Measurements from ENCODE around the gene GRAMD2B. TPM values are rescaled to one million over a fixed set of nuclear protein-coding genes. Genes with fewer than 3 reads are reported as not detected.
A peak's percentile ranks its signal among the peaks of the same experiment; 100 is the strongest.

Gene GRAMD2B
- polyA plus RNA-seq, 1 donor = 54.2 TPM

DNA sequence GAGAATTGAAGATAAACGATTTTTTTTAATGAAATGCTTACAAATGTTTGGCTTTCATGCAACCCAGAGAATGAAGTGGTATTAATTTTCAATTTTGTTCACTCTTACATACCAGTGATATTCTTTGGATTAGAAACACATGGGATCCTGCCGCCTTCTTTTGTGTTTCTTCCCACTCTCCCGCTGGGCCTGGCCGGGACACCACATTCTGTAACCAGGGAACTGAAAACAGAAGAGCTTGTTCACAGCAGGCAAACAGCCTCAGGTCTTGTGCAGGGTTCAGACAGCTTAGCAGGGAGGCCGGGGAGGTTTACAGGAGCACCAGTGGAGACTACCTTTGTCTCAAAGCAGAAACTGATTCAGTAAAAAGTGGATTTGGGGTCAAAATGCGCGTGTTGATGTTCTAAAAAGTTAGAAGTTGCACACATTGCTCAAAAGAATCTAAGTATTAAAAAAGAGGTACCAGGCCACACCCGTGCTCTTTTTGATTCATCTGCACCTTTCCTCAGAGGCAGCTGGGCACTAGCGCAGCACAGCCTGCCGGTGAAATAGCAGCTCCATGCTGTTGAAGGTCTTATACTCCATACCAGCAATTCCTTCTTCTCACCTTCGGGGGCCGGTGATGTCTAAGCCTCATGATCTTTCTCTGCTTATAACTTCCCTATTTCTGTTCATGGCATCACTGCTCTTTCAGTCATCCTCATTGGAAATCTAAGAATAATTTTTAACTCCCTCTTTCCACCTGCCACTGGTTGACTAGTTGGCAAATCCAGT lies 67.1 kb downstream of the GRAMD2B start:
- H3K36me3 ChIP-seq (ENCODE audit: control insufficient read depth, insufficient read depth, low read length) = peaks cover 58% of the 10 kb centered on the region
- 65% methylated on average over 5 of the region's 12 CpGs for WGBS (ENCODE audit: insufficient coverage, low lambda C conversion rate)
- no peaks in the 10 kb centered on the region for H3K4me1 ChIP-seq (ENCODE audit: control insufficient read depth, insufficient read depth, low read length)
- H3K9me3 ChIP-seq (ENCODE audit: control insufficient read depth, low read depth, low read length) = no peaks in the 10 kb centered on the region
- no peak overlapping the region for H3K27ac ChIP-seq (ENCODE audit: low read length)
- no peaks in the 10 kb centered on the region for H3K27me3 ChIP-seq (ENCODE audit: control insufficient read depth, insufficient read depth, low read length)
- DNase-seq = no peak
- no peak overlapping the region for H3K4me3 ChIP-seq (ENCODE audit: low read length)

DNA sequence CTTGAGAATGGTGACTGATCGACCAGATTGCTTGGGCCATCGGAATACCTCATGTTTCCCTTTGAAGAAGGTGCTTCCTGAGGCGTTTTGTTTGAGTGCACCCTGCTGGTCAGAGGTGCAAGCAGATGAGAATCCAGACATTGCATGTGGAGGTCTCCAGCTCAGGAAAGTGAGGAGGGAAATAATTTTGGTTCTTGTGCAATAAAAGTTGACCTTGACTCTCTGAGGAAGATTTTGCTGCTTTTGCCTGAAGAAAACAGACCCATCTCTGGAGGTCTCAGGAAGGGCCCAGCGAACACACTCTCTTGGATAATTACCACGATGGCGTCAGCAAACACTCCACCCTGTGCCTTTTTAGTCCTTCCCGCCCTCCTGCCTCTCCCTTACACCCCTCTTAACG lies 69.7 kb downstream of the GRAMD2B start:
- H3K36me3 ChIP-seq (ENCODE audit: control insufficient read depth, insufficient read depth, low read length) = peaks cover 34% of the 10 kb centered on the region
- no peaks in the 10 kb centered on the region for H3K9me3 ChIP-seq (ENCODE audit: control insufficient read depth, low read depth, low read length)
- H3K4me3 ChIP-seq (ENCODE audit: low read length) = no peak overlapping the region
- WGBS (ENCODE audit: insufficient coverage, low lambda C conversion rate) = 69% methylated on average over 5 of the region's 8 CpGs
- no peaks in the 10 kb centered on the region for H3K4me1 ChIP-seq (ENCODE audit: control insufficient read depth, insufficient read depth, low read length)
- H3K27me3 ChIP-seq (ENCODE audit: control insufficient read depth, insufficient read depth, low read length) = no peaks in the 10 kb centered on the region
- no peak overlapping the region for H3K27ac ChIP-seq (ENCODE audit: low read length)
- peak; percentile 15 to 36 for DNase-seq

DNA sequence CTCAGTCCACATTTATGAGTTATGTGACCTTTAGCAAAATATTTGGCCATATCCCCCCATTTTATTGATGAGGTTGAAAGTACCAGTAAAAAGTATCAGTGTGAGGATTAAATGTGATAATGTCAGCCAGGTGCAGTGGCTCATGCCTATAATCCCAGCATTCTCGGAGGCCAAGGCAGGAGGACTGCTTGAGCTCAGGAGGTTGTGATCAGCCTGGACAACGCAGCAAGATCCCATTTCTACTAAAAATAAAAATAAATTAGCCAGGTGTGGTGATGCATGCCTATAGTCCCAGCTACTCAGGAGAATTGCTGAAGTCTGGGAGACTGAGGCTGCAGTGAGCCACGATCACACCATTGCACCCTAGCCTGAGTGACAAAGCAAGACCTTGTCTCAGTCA lies 71.2 kb downstream of the GRAMD2B start:
- H3K27ac ChIP-seq (ENCODE audit: low read length) = no peak overlapping the region
- no peaks in the 10 kb centered on the region for H3K4me1 ChIP-seq (ENCODE audit: control insufficient read depth, insufficient read depth, low read length)
- no CpG with 5 or more reads among the region's 3 CpGs for WGBS (ENCODE audit: insufficient coverage, low lambda C conversion rate)
- H3K4me3 ChIP-seq (ENCODE audit: low read length) = no peak overlapping the region
- H3K9me3 ChIP-seq (ENCODE audit: control insufficient read depth, low read depth, low read length) = no peaks in the 10 kb centered on the region
- DNase-seq = no peak
- no peaks in the 10 kb centered on the region for H3K27me3 ChIP-seq (ENCODE audit: control insufficient read depth, insufficient read depth, low read length)
- peaks cover 23% of the 10 kb centered on the region for H3K36me3 ChIP-seq (ENCODE audit: control insufficient read depth, insufficient read depth, low read length)

DNA sequence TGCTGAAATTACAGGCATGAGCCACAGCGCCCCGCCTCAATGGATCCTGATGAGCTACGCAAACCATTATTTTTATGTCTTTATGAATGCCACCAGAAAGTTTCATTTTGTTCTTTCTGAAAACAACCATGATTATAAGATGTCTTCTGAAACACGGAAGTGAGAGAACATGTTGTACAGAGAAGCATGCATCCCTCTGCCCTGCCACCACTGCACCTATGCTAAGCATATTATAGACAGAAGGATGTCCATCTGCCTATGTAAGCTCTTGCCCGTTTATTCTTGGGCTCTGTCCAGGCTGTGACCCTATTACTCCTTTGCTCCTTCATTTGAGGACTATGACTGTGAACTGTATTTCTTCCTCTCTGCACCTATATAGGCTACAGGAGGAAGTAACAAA lies 74.3 kb downstream of the GRAMD2B start:
- H3K4me3 ChIP-seq (ENCODE audit: low read length) = no peak overlapping the region
- H3K27me3 ChIP-seq (ENCODE audit: control insufficient read depth, insufficient read depth, low read length) = no peaks in the 10 kb centered on the region
- no CpG with 5 or more reads among the region's 5 CpGs for WGBS (ENCODE audit: insufficient coverage, low lambda C conversion rate)
- H3K4me1 ChIP-seq (ENCODE audit: control insufficient read depth, insufficient read depth, low read length) = no peaks in the 10 kb centered on the region
- peaks cover 6% of the 10 kb centered on the region for H3K36me3 ChIP-seq (ENCODE audit: control insufficient read depth, insufficient read depth, low read length)
- no peak overlapping the region for H3K27ac ChIP-seq (ENCODE audit: low read length)
- no peaks in the 10 kb centered on the region for H3K9me3 ChIP-seq (ENCODE audit: control insufficient read depth, low read depth, low read length)
- no peak for DNase-seq

DNA sequence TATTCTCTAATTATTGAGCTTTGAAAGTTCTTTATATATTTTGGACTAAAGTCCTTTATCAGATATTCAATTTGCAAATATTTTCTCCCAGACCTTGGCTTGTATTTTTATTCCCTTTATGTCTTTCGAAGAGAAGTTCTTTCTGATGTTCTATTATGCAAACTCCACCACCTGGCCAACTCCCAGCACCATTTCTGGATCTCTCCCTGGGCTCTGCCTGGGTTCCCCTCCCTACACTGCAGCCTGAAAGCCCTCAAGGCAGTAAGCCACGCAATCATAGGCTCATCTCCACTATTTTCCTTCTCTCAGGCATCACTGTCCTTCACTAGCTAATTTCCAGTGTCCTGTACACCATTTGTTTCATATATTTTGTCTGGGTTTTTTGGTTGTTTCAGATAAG lies 76.1 kb downstream of the GRAMD2B start:
- no peaks in the 10 kb centered on the region for H3K27me3 ChIP-seq (ENCODE audit: control insufficient read depth, insufficient read depth, low read length)
- no peaks in the 10 kb centered on the region for H3K9me3 ChIP-seq (ENCODE audit: control insufficient read depth, low read depth, low read length)
- H3K4me1 ChIP-seq (ENCODE audit: control insufficient read depth, insufficient read depth, low read length) = no peaks in the 10 kb centered on the region
- no peak overlapping the region for H3K27ac ChIP-seq (ENCODE audit: low read length)
- no peak for DNase-seq
- H3K4me3 ChIP-seq (ENCODE audit: low read length) = no peak overlapping the region
- WGBS (ENCODE audit: insufficient coverage, low lambda C conversion rate) = 80% methylated on average over 1 of the region's 2 CpGs
- H3K36me3 ChIP-seq (ENCODE audit: control insufficient read depth, insufficient read depth, low read length) = peaks cover 3% of the 10 kb centered on the region

DNA sequence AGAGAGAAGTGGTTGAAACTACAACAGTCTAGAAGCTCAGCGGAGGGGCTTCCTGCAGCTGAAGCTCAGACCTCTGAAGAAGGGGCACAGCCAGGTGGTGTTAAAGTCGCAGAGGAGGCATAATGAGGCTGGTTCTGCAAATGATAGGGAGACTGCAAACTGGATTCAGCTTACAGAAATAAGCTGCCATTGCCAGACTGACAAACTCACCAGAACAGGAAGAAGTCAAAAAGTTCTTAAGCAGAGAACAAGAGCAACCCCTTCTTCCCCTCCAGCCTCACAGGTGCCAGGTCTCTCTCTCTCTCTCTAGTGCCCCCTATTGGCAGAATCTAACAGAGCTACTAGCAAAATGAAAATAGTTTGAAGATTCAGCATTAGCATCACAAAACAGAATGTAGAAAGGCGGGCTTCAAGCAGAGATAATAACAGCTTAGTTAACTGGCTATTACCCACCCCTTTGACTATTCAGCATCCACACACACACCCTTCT lies 76.7 kb downstream of the GRAMD2B start:
- peak; percentile 9 to 10 for DNase-seq
- Histone ChIP-seq H3K27ac (ENCODE audit: low read length) (no peak overlapping the region), H3K27me3 (ENCODE audit: control insufficient read depth, insufficient read depth, low read length) (no peaks in the 10 kb centered on the region), H3K9me3 (ENCODE audit: control insufficient read depth, low read depth, low read length) (no peaks in the 10 kb centered on the region), H3K4me1 (ENCODE audit: control insufficient read depth, insufficient read depth, low read length) (no peaks in the 10 kb centered on the region), H3K36me3 (ENCODE audit: control insufficient read depth, insufficient read depth, low read length) (no peaks in the 10 kb centered on the region), H3K4me3 (ENCODE audit: low read length) (no peak overlapping the region)
- 100% methylated on average over 1 of the region's 3 CpGs for WGBS (ENCODE audit: insufficient coverage, low lambda C conversion rate)

DNA sequence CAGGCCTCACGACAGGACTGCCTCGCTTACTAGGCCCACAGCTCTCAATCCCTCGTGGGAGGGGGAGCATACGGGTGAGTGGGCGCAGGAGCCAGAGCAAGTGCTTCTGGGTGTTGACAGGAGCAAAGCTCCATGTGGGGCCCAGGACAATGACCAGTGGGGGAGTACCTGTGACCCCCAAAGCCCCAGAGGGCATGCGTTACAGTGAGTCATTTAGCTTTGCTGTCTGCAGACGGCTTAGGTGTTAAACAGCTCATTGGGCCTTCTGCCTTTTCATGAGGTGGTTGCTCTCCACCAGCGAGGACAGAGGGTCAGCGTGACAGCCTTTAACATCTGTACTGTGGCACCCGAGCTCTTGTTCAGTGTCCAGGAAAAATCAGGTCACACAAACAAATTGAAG lies 78.2 kb downstream of the GRAMD2B start:
- no peak overlapping the region for H3K4me3 ChIP-seq (ENCODE audit: low read length)
- 100% methylated on average over 2 of the region's 10 CpGs for WGBS (ENCODE audit: insufficient coverage, low lambda C conversion rate)
- no peak overlapping the region for H3K27ac ChIP-seq (ENCODE audit: low read length)
- DNase-seq = no peak
- H3K36me3 ChIP-seq (ENCODE audit: control insufficient read depth, insufficient read depth, low read length) = no peaks in the 10 kb centered on the region
- H3K27me3 ChIP-seq (ENCODE audit: control insufficient read depth, insufficient read depth, low read length) = no peaks in the 10 kb centered on the region
- H3K4me1 ChIP-seq (ENCODE audit: control insufficient read depth, insufficient read depth, low read length) = no peaks in the 10 kb centered on the region
- no peaks in the 10 kb centered on the region for H3K9me3 ChIP-seq (ENCODE audit: control insufficient read depth, low read depth, low read length)

DNA sequence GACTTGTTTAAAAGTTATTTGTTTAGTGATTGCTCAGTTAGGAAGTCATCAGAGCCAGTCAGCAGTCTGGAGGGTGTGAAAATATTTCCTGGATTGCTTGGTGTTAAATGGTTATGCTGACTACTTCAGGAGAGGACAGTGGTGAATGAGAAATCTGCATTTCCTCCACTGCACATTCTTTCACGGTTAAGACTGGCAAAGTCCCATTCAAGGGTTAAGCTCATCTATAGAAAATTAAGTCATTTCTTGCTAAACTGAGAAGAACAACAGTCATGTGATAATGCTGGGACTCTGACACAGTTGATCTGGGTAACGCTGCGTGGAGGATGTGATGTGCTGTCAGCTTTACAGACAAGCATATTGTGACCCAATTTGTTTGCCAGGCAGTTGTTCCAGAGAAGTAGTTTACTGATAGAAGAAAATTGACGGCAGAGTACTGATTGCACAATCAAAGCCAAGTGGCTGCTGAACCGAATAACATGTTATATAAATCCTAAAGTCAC lies 80.4 kb downstream of the GRAMD2B start:
- H3K36me3 ChIP-seq (ENCODE audit: control insufficient read depth, insufficient read depth, low read length) = no peaks in the 10 kb centered on the region
- H3K27ac ChIP-seq (ENCODE audit: low read length) = no peak overlapping the region
- 30% methylated on average over 2 of the region's 5 CpGs for WGBS (ENCODE audit: insufficient coverage, low lambda C conversion rate)
- no peak overlapping the region for H3K4me3 ChIP-seq (ENCODE audit: low read length)
- H3K4me1 ChIP-seq (ENCODE audit: control insufficient read depth, insufficient read depth, low read length) = no peaks in the 10 kb centered on the region
- no peaks in the 10 kb centered on the region for H3K9me3 ChIP-seq (ENCODE audit: control insufficient read depth, low read depth, low read length)
- DNase-seq = peak in 1 of 2 donors; percentile 46
- H3K27me3 ChIP-seq (ENCODE audit: control insufficient read depth, insufficient read depth, low read length) = no peaks in the 10 kb centered on the region

DNA sequence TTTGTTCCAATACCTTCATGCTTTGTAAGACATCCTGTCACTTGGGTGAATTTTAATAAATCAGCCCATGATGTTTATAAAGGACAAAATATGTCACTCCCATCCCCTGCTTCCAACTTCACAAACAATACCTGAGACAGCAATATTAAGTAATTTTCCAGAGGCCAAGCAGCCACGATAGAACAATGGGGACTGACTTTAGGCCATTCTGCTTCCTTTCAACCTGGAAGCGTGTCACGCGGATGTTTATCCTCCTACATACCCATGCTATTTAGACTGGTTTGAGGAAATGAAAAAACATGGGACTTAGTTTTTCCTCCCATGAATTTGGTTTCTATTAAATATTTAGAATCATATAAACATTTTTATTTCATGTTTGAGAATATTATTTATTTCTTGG lies 82.9 kb downstream of the GRAMD2B start:
- no peak overlapping the region for H3K27ac ChIP-seq (ENCODE audit: low read length)

DNA sequence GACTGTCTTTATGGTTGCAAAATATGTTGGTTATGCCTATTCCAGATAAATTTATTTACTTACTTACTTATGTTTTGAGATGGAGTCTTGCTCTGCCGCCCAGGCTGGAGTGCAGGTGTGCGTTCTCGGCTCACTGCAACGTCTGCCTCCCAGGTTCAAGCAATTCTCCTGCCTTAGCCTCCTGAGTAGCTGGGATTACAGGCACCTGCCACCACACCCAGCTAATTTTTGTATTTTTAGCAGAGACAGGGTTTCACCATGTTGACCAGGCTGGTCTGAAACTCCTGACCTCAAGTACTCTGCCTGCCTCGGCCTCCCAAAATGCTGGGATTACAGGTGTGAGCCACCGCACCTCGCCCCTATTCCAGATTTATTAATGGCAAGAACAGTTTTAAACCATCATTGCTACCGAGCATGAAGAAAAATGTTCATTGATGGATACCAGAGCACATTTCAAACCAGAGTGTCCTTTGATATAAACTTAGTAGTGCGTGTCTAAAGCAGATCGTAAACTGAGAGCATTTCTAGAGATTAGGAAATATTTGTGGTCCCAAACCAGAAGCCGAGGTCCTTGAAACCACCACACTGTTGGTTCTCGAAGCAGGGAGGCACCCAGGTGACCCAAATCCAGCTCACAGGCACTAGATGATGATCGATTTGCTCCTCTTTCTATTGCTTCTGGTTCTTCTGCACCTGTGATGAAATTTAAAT lies 85.2 kb downstream of the GRAMD2B start:
- Histone ChIP-seq H3K4me1 (ENCODE audit: control insufficient read depth, insufficient read depth, low read length) (no peaks in the 10 kb centered on the region), H3K4me3 (ENCODE audit: low read length) (no peak overlapping the region), H3K36me3 (ENCODE audit: control insufficient read depth, insufficient read depth, low read length) (no peaks in the 10 kb centered on the region), H3K27ac (ENCODE audit: low read length) (no peak overlapping the region), H3K9me3 (ENCODE audit: control insufficient read depth, low read depth, low read length) (no peaks in the 10 kb centered on the region), H3K27me3 (ENCODE audit: control insufficient read depth, insufficient read depth, low read length) (no peaks in the 10 kb centered on the region)
- 80% methylated on average over 2 of the region's 13 CpGs for WGBS (ENCODE audit: insufficient coverage, low lambda C conversion rate)
- DNase-seq = no peak

More for the DNA sequence above, 82.9 kb downstream of the GRAMD2B start:
- Histone ChIP-seq H3K4me1 (ENCODE audit: control insufficient read depth, insufficient read depth, low read length) (no peaks in the 10 kb centered on the region), H3K4me3 (ENCODE audit: low read length) (no peak overlapping the region), H3K36me3 (ENCODE audit: control insufficient read depth, insufficient read depth, low read length) (no peaks in the 10 kb centered on the region), H3K9me3 (ENCODE audit: control insufficient read depth, low read depth, low read length) (no peaks in the 10 kb centered on the region), H3K27me3 (ENCODE audit: control insufficient read depth, insufficient read depth, low read length) (no peaks in the 10 kb centered on the region)
- DNase-seq = no peak
- no CpG with 5 or more reads among the region's 4 CpGs for WGBS (ENCODE audit: insufficient coverage, low lambda C conversion rate)

All from large intestine (tissue), 3 donors.